GM19351 (cell line): ENCODE measurements around the gene KIFAP3.
"Not testable (repeated sequence)": the region's sequence is repeated elsewhere in the genome, so short reads cannot be mapped to it uniquely, and the experiment has no call there.

Source experiments
- ATAC-seq: cut with Tn5 transposase; IDR thresholded peaks from one replicate; pipeline ENCODE4 v1.9.1; 2021; ENCODE audit warnings: mild to moderate bottlenecking, moderate library complexity; ENCODE audit not compliant: unreplicated experiment

KIFAP3 gene

GRCh38 chr1:169892176-169892926 is 182.1 kb downstream of the KIFAP3 start:
- ATAC-seq: no peak

DNA sequence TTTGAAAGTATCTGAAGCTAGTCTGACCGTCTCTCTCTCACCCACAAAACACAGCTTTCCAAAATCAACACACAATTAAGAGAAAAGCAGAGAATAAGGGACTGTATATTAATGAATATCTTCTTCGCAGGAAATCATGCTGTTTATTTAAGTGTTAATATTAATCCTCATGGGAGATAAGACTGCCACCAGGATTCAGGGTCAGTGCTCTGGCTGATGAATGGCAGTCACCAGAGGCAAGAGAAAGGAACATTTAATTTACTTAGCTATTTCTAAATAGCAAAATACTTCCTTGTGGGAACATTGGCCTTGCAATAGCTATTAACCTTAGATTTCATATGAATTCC is 183.0 kb downstream of the KIFAP3 start:
- no peak for ATAC-seq

- no peak for ATAC-seq
Observed at GRCh38 chr1:169890761-169891538, 183.5 kb downstream of the KIFAP3 start.

GRCh38 chr1:169889871-169890270 is 184.6 kb downstream of the KIFAP3 start:
- no peak for ATAC-seq

DNA sequence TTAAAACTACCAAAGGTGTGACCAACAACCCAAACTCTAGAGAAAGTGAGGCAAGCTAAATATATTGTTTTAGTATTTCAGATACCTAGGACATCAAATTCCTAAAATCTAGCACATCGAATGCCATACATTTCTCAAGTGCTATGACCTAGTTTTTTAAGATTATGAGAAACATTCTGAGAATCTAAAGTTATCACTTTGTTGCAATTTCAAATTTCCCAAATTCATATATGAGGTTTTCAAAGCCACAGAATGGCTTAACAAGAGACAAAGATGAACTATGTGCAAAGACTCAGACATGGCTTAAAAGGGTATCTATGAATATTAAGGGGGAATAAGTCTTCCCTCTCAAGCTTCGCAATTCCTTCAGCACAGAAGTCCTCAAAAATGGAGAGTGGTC is 187.6 kb downstream of the KIFAP3 start:
- ATAC-seq: no peak

DNA sequence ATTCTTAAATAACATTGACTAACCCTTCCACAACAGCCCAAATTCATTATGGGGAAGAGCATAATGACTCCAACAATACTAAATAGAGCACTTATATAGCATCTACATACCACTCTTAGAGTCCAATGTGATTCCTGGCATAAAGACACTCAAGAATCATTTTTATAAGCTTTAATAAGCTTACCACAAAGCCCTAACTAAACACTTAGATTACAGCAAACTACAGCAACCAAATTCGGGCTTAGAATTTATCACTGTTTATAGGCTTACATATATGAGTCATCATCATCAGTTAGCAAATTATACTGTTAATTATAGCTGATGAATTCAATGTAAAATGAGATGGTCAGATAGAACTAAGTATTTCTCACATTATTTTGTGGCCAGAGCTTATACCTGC is 188.1 kb downstream of the KIFAP3 start:
- no peak for ATAC-seq

GRCh38 chr1:169885207-169885606 is 189.3 kb downstream of the KIFAP3 start:
- no peak for ATAC-seq

- ATAC-seq: no peak
Observed at GRCh38 chr1:169884634-169885033, 189.9 kb downstream of the KIFAP3 start.

DNA sequence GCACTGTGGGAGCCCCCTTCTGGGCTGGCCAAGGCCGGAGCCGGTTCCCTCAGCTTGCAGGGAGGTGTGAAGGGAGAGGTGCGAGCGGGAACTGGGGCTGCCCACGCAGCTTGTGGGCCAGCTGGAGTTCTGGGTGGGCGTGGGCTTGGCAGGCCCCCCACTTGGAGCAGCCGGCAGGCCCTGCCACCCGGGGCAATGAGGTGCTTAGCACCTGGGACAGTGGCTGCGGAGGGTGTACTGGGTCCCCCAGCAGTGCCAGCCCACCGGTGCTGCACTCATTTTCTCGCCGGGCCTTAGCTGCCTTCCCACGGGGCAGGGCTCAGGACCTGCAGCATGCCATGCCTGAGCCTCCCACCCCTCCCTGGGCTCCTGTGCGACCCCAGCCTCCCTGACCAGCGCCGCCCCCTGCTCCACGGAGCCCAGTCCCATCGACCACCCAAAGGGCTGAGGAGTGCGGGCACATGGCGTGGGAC is 192.4 kb downstream of the KIFAP3 start:
- no peak for ATAC-seq

DNA sequence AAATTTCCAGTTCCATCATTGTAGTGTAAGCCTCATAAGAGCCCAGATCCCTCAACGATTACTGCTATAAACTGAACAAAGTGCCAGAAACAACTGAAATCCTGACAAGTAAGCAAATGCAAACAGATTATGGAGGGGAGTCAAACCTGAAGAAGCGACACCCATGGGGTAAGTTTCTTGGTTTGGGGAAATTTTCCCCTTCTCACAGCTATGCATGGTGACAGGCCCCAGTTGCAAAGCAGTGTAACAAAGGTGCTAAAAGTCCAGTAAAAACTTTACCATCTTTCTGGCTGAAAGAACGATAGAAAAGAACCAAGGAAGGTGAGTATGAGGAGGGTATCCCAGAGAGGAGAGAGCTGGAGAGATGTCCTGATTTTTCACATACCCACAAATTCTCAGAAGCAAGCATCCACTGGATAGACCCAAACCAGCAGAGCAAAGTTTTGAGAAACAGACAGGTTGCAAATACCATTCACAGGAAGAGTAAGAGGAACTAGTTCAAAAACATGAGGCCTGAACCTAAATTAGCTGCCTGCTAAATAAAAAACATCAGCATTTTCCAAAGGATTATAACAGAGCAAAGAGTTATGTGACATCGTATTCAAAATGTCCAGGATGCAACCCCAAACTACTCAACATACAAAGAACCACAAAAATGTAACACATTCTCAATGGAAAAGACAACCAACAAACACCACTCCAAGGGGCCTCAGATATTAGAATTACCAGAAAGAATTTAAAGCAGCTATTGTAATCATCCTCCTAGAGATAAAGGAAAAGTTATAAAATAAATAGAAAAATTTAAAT is 195.3 kb downstream of the KIFAP3 start:
- peak; percentile 58 for ATAC-seq

GRCh38 chr1:169878498-169878897 is 196.0 kb downstream of the KIFAP3 start:
- ATAC-seq: no peak

DNA sequence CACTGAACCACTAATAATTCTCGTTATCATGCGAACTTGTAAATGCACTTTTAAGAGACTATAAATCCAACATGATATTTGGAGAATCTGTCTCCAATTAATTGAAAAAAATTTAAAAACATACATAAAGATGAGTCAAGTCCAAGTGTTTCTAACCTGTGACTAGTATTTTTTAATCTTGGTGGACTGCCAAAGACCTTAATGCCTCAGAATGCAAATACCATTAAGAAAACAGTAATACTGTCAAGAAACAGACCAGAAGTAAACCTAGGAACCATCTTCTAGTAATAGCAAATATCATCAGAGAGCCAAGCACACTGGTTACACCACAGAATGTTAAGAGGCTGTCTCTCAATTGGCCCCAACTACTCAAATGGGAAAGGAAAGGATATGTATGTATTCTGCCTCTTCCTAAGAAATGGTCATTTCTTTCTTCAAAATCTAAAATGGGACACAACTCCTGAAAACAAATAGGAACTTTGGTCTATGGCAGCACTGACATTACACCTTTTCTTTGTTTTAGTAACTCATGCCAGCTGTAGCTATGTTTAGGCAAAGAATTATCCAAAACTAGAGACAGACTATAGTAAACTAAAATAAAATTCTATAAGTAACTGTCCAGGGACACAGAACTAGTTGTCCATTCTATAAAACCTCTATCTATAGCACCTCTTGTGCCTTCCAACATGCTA is 196.5 kb downstream of the KIFAP3 start:
- no peak for ATAC-seq

DNA sequence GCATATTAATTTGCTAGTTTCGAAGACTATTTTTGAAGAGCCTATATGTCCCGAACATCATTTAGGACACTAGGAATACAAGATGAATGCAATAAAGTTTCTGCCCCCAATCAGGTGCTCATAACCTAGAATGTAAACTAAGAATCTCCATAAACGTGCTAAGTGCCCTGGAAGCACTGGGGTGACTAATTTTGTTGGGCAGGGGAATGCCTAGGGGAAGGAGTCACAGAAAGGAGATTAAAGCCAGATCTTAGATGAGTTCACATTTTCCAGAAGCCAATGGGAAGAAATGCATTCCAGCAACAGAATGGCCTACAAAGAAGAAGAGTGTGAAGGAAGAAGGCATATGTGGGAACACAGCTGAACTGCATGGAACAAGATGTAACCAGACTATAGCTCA is 200.3 kb downstream of the KIFAP3 start:
- no peak for ATAC-seq

- ATAC-seq: no peak
Observed at GRCh38 chr1:169873582-169874199, 200.8 kb downstream of the KIFAP3 start.

- no peak for ATAC-seq
Observed at GRCh38 chr1:169872906-169873305, 201.6 kb downstream of the KIFAP3 start.

GRCh38 chr1:169871988-169872387 is 202.5 kb downstream of the KIFAP3 start:
- not testable (repeated sequence) for ATAC-seq
